GM12891 (cell line): ENCODE results near the gene BEGAIN.

ENCODE experiments used
- DNase-seq: peaks from one replicate; pipeline ENCODE4 v3.0.0; 2011; ENCODE audit warnings: low spot score; ENCODE audit not compliant: insufficient read length
- FAIRE-seq: peaks from 2 replicates; lab custom pipeline; 2011; peaks lifted over from hg19 to GRCh38; lab: Jason Lieb, UNC
- PAX5 ChIP-seq: IDR thresholded peaks from 2 replicates; pipeline ENCODE4 v1.6.1; 2011; ENCODE audit warnings: low read length, moderate library complexity, mild to moderate bottlenecking; ENCODE audit not compliant: insufficient read depth, severe bottlenecking
- POLR2A ChIP-seq: IDR thresholded peaks from 2 replicates; pipeline ENCODE4 v1.6.1; 2011; ENCODE audit warnings: low read depth, low read length, control low read depth
- POLR2AphosphoS5 ChIP-seq: IDR thresholded peaks from 2 replicates; pipeline ENCODE4 v1.6.1; 2011; ENCODE audit warnings: low read depth, low read length, control low read depth
- POU2F2 ChIP-seq: IDR thresholded peaks from 2 replicates; pipeline ENCODE4 v1.6.1; 2011; ENCODE audit warnings: low read depth, mild to moderate bottlenecking, control low read depth, low read length, moderate library complexity
- SPI1 ChIP-seq: IDR thresholded peaks from 2 replicates; pipeline ENCODE4 v1.6.1; 2011; ENCODE audit warnings: low read depth, low read length, control low read depth
- TAF1 ChIP-seq: IDR thresholded peaks from 2 replicates; pipeline ENCODE4 v1.6.1; 2011; ENCODE audit warnings: low read depth, low read length, control low read depth

The BEGAIN gene

DNA sequence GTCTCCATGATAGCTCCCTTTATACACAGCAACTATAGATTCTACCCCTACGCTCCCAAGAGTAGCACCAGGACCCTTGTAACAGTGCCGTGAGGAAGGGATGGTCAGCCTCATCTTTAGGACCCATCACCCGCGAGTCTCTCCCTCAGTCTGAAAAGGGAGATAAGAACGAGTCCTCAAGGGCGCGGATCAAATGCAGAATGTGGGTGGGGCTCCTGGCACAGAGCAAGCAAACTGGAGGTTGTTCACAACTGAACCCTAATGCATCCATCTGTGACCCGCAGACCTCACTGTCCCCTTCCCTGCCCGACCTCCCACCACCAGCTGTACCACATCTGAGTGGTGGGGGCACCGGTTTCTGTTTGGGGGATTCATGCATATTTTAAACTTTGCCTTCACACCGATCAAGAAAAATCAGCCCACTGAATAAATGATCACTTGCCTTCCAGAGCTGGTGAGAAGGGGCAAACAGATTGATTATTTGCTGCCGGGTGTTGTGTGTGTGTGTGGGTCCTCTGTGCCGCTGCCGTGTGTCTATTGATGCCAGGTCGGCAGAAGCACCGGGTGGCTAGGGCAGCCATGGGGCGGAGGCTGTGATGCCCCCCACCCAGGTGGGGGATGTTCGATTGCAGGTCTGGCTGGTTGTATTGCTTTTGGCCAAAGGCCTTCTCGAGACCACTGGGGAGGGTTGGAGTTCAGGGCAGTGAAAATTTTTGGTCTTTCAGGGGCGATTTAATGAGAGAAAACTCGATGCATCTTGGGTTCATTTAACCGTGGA is 35.7 kb upstream of the BEGAIN start:
- FAIRE-seq (no peak), DNase-seq (no peak)
- TF ChIP-seq POU2F2 (no peak), SPI1 (no peak)

DNA sequence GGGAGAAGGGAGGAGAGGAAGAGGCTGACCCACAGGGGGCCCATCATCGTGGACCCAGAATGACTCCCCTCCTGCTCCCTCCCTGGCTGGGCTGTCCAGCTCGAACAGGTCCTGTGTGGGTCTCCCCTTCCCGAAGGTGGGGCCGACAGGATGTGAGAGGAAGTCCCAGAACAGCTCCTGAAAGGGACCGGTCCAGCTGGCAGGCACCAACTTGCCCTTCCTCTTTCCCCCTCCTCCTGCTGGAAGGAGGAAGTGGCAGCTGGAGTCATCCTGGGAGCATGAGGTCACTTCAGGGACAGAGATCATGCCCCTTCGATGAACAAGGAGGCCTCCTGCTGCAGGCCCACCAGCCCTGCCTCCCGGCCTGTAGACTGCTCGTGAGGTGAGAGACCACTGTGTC is 35.0 kb upstream of the BEGAIN start:
- no peak for DNase-seq
- TF ChIP-seq POLR2A (no peak), POU2F2 (no peak)
- no peak for FAIRE-seq

DNA sequence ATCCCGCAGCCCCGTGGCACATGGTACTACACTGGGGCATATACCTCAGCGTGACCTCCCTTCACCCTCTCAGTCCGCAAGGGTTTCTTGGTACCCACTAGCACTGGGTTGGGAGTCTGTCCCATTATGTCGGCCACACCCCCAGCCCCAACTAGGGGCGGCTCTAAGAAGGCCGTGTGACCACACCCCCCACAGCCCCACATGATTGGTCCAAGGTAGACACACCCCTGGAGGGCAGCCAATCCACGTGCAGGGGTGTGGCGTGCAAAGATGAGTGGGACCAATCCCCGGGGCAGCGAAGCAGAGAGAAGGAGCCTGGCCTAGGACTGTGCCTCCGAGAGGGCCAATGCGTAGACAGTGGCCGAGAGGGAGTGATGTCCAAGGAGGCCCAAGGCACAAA is 34.6 kb upstream of the BEGAIN start:
- TF ChIP-seq SPI1 (no peak), TAF1 (no peak), POU2F2 (no peak), POLR2A (no peak), POLR2AphosphoS5 (no peak), PAX5 (no peak)
- no peak for FAIRE-seq

DNA sequence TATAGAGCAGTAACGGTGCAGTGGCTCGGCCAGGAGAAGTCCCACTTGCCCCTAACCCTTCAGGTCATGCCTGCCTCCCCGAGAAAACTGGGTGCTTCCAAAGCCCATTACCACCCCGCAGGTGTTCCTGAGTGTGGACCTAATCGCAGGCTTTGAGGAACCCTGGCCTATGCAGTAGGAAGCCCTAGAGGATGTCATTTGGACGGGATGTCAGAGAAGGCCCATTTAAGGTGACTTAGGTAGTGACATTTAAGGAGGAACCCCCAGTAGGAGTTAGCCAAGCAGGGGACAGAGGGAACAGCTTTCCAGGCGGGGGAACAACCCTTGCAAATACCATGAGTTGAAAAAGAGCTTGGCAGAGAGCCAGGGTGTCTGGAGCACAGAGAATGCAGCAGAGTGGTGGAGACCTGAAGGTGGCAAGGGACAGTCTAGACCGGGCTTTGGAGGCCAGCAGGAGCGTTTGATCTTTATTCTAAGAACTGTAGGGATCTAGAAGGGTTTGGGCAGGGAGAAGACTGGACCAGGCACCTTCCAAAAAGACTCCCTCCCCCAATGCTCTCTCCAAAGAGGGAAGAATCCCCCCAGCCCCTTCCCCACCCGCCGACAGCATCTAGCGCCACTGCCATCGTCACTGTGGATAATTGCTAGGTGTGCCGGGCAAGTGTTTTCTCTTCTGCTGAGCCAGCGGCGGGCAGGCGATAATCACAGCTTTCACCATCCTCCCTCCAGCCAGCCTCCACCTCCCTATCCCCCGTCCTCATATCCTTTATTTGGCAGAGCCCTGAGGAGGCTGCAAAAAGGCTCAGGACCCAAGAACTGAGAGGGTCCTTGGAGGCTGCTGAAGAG is 33.3 kb upstream of the BEGAIN start:
- no peak for FAIRE-seq
- TF ChIP-seq POLR2AphosphoS5: no peak
- no peak for TF ChIP-seq PAX5
- no peak for TF ChIP-seq TAF1
- TF ChIP-seq SPI1: no peak
- TF ChIP-seq POU2F2: no peak
- no peak for TF ChIP-seq POLR2A
- no peak for DNase-seq

More for the DNA sequence above, 34.6 kb upstream of the BEGAIN start:
- no peak for DNase-seq

DNA sequence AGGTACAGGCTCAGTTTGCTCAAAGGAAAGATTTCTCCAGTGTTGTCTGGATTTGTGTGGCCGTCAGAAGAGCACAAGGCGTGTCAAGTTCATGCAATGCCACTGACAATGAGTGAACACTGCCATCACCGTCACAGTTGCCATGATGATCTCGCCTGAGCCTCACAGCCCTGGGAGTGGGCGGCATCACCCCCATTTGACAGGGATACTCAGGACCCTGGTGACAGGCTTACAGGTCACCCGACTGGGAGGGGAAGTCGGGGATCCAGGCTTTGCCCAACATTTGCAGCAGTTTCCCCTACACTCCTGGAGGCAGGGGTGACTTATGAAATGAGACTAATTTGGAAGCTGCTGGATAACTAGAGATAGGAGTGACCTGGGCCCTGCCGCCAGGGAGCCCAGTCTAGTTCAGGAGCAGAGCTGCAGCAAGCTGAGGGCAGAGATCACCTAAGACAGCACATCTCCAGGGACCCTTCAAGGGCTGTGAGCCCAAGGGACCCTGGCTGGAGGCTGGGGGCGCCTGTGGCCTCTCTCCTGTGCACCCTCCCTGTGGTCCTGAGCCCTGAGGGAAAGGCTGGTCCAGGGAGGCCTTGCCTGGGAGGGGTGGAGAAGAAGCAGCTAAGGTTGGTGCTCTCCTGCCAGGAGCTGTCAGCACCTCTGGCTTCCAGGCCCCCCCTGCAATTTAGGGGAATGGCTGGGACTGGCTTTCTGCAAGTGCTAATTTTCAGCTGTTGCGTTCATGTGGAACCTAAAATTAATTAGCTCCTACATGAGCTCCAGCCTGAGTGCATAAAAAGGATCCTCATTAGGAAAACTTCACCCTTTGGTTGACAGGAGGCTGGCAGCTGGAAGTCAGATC is 32.4 kb upstream of the BEGAIN start:
- TF ChIP-seq POLR2A: no peak
- no peak for DNase-seq
- no peak for FAIRE-seq

DNA sequence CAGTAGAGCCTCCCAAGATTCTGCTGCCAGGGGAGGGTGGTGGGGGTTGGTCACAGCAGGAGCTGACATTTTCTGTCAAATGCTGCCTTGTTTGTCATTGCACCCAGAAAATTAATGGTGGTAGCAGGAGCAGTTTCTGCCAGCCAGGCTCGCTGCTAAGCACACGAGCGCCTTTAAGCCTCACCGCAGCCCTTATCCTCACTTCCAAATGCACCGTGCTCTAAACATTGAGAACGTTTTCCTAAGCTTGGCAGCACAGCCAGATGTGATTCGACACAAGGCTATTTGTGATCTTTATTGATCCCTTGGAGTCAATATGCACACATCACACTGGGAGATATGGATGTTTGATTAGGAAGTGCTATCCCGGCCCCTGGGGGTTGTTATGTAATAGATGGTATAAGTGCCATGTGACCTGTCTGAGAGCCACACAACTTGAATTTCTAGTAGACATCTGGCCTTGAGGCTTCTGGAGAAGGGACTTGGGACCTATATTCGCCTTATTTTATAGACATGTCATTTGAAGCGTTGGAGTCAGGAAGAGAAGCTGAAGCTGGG is 31.6 kb upstream of the BEGAIN start:
- no peak for FAIRE-seq
- TF ChIP-seq PAX5 (no peak), POLR2AphosphoS5 (no peak), POU2F2 (no peak), SPI1 (no peak), TAF1 (no peak), POLR2A (no peak)
- no peak for DNase-seq

DNA sequence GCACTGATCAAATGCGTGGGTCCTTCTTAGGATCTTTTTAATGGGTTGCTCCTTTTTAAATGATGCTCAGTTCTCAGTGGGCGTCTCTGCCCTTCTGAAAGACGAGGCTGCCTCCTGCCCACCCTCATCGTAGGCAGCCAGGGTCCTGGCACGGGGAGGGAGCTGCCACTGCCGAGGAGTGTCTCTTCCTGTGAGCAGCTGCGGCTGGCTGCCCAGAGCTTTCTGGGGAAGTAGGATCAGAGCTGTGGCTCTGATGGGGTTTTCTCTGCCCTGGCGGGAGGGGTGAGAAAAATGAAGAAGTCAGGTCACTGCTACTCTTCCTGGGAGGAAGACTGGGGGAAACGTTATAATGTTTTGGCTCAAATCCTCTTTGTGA is 31.1 kb upstream of the BEGAIN start:
- no peak for DNase-seq
- no peak for TF ChIP-seq POLR2AphosphoS5
- no peak for TF ChIP-seq SPI1
- no peak for TF ChIP-seq TAF1
- no peak for TF ChIP-seq POU2F2
- TF ChIP-seq POLR2A: no peak
- no peak for TF ChIP-seq PAX5
- FAIRE-seq: no peak

DNA sequence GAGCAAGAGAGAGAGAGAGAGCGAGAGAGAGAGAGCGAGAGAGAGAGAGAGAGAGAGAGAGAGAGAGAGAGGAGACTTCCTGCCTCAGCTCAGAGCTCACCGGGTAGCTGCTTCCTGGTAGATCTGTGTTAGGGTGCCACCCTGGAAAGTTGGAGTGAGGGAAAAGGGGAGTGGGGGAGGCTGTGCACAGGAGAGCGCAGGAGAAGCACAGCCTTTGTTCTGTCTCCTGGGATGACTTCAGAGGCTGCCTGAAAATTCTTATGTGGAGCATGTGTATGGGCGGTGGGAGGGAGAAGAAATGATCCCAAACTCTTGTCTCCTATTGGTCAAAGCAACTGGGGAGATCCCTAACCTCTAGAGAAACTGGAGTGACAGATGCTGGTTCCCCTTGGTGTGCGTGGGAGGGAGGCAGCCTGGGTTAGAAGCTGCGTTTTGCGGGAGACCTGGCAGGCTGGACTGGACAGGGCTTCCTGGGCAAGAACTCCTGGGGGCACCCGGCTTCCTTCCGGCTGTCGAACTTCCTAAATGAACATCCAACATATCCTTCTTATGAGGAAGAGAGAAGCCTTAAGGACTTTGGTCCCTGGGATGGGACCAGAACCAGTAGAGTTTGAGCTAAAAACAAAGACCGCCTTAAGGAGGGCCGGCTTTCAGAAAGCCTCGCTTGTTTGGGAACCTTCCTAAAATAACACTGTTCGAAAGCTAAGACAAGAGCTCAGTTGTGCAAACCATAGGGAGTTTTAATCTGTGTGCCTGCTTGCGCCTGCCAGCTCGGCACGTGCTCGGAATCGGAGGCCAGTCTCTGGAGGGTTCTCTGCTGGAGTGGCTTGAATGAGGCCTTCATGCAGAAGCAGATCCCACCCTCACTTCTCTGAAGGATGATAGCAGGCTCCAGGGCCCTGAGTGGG is 30.4 kb upstream of the BEGAIN start:
- no peak for TF ChIP-seq TAF1
- TF ChIP-seq POLR2AphosphoS5: no peak
- no peak for TF ChIP-seq POU2F2
- no peak for TF ChIP-seq POLR2A
- TF ChIP-seq PAX5: no peak
- TF ChIP-seq SPI1: no peak
- no peak for FAIRE-seq
- no peak for DNase-seq
